8988T (cell line): ENCODE measurements around the gene ARFRP1.

Source experiments
- DNase-seq: peaks from one replicate; pipeline ENCODE4 v3.0.0; 2011

The ARFRP1 gene, protein sequence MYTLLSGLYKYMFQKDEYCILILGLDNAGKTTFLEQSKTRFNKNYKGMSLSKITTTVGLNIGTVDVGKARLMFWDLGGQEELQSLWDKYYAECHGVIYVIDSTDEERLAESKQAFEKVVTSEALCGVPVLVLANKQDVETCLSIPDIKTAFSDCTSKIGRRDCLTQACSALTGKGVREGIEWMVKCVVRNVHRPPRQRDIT

DNA sequence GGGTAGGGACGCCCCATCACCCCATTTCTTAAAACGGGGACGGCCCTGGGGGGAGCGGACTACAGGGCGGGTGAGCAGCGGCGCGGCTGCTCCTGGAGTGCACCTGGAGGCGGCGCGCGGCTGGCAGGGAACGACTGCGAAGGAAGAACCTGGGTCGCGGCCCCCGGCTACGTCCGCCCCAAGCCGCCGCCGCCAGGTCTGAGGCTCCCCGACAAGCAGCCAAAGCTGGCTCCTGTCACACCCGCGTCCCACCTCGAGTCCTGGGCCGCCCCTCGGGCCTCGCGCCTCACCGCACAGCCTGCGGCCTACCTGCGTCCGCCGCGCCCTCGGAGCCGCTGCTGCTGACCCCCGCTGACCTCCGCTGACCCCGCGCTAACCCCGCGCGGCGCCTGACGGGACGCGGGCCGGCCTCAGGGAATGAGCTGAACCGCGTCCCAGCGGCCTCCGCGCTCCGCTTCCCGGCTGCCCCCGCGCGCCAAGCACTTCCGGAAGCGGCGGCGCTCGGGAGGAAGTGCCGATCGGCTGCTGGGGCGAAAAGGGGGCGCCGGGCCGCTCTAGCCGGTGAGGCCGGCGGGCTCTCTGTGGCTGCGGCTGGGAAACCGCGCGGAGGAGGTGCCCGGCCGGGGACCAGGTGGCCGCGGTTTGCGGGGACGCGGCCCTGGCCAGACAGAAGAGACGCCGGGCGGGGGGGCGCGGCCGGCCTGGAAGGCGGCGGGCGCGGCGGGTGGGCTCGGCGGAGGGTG lies at the start of gene ARFRP1, which contains the start of gene ZGPAT:
TSS of gene ARFRP1 (minus strand) at position 419 of the 743 bp plus-strand sequence. CDS start 885 bp downstream, outside the sequence.
TSS of gene ZGPAT (plus strand) at position 482 of the 743 bp plus-strand sequence. CDS start 542 bp downstream, outside the sequence.
- DNase-seq = peak; percentile 94

DNA sequence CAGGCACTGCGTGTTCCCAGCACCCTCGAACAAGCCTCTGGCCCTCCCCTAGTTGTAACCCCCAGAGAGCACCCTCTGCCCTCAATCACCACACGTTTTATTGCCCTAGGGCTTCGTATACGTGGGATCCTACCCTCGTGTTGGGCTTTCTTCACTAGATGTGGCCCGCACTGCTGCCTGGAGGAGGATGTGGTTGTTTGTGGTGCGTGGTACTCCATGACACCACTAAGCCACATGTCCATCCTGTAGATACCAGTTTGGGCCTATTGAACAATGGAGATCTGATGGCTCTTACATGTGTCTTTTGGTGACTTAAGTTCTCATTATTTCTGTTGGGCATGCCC lies 48.8 kb upstream of the ARFRP1 start:
- DNase-seq = no peak

DNA sequence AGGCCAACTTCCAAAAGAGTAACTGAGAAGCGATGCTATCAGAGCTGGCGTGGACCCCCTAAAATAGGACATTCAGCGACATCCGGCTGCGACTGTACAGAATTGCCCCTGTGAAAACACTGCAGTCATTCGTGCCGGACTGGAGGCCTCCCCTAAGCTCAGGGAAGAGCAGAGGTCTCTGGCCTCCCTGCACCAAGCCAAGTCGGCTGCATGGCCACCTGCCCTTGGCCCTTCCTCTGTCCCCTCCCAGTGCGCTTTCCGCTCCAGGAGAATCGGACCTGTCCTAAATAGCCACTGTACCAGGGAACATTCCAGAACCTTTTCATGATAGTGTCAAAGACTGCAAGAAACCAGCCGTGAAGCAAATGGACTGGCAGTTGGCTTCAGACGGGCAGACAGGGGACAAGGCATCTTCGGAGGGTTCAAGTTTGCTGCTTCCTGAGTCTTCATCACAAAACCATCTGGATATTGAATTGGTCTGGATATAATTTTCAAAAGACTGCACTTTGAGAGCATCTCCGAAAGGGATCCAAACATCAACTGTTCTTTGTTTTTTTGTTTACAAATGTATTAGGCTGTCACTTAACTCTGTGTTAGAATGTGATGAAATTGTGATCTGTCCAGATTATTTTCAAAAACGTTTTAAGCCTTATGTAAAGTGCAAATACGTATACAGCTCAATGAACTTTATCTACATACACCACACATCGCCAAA lies 48.3 kb upstream of the ARFRP1 start:
- DNase-seq = no peak

DNA sequence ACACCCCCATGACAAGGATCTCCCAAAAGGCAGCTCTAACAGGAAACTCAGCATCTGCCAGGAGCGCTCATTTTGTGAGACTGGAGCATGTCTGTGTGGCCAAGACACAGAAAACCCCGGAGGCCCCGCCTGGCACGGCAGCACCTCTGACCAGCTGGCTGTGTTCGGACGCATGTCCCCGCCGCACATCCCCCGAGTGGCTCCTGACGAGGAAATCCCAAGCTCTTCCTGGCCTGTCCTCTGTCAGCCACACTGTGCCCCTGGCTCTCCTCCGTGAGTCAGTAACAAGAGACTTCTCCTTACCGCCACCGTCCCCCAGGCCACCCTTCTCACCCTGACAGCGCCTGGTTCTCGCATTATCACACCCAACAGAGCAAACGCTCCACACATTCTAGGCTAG lies 46.2 kb upstream of the ARFRP1 start:
- DNase-seq = no peak

DNA sequence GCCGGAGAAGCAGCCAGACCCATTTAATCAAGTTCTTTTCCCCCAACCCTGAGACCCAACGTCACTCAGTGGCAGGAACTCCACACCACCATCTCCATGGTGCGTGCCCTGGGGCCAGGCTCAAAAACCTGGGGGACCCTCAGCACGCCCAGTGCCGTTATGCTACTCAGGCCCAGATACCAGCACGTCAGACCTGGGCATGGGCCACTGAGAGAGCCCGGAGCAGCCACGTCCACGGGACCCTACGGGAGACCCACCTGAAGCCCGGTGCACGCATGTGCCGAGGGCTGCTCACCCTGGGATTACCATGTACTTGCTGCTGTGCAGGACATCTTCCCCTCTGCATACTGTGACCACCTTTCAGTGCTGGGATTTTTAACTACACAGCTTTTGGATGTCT lies 45.6 kb upstream of the ARFRP1 start:
- no peak for DNase-seq

DNA sequence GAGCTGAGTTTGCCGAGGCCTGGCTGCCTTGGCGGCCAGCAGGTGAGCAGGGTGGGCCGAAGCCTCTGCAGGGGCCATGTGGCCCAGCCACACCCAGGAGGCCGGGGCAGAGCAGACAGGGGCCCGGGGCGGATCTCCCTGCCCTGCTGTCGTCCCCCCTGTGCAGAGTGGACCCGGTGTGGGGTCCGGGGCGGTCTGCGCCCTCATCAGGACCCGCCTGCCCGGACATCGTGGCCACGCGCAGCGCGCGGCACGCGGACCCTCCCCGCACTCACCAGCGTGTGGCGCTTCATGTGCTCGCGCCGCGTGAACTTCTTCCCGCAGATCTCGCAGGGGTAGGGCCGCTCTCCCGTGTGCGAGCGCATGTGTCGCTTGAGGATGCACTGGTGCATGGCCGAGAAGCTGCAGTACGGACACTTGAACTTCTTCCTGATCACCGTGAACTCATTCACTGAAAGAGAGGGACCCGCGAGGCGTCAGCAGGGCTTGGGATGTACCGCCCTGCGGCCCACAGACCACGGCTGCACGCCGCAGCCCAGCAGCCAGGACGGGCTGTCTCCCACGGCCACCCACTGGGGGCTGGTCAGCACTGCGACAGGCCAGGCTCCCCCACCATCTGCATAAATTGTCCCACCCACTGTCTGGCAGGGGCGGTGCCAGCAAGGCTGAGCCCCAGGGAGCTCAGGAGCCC lies 44.8 kb upstream of the ARFRP1 start:
- DNase-seq = peak; percentile 49

DNA sequence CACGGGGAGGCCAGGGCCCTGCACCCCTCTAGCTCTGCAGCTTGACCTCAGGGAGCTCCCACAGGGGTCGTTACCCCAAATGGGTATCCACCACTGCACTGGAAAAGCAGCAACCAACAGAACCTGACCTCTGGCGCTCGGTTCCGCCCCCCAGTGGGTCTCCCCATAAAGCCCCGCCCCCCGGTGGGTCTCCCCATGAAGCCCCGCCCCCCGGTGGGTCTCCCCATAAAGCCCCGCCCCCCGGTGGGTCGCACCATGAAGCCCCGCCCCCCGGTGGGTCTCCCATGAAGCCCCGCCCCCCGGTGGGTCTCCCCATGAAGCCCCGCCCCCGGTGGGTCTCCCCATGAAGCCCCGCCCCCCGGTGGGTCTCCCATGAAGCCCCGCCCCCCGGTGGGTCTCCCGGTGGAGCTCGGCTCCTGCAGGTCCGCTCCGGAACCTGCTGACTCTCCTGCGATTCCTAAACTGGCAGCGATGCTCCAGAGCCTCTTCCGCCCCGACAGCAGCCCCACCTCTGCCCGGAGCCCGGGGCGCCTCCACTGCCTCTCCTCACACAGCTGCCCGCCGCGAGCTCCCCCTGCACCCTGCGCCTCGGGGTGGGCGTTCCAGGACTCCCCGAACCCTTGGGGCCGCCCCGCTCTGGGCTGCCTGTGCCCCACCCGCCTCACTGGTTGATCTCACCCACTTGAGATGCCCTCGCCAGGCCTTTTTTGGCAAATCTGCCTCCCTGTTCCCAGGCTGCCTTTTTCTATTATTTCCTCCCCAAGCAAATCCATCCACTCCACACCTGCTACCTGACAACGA lies 43.9 kb upstream of the ARFRP1 start:
- peak; percentile 71 for DNase-seq

DNA sequence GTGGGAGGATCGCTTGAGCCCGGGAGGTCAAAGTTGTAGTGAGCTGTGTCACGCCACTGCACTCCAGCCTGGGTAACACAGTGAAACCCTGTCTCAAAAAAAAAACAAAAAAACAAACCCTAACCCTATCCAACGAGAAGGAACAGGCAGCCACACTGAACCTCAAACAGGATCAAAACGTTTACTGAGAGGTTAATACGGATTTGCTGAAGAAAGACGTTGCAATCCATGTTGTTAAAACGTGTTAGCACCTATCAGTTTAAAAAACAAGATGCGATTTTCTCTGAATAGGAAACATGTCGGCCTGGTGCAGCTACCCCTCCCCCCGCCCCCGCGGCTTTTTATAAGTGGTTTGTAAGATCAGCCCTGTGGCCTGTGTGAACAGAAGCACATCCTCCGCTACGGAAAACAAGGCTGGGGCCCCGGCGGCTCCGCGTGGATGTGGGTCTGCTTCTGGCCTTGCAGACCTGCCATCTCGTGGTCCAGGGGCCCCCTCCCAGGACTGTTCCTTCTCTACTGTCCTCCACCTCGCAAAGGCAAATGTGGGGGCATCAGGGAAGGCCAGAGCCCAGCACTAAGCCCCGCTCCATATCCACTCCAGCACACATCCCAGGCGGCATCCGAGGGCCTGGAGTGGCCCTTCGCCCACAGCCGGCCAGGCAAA lies 43.2 kb upstream of the ARFRP1 start:
- no peak for DNase-seq

DNA sequence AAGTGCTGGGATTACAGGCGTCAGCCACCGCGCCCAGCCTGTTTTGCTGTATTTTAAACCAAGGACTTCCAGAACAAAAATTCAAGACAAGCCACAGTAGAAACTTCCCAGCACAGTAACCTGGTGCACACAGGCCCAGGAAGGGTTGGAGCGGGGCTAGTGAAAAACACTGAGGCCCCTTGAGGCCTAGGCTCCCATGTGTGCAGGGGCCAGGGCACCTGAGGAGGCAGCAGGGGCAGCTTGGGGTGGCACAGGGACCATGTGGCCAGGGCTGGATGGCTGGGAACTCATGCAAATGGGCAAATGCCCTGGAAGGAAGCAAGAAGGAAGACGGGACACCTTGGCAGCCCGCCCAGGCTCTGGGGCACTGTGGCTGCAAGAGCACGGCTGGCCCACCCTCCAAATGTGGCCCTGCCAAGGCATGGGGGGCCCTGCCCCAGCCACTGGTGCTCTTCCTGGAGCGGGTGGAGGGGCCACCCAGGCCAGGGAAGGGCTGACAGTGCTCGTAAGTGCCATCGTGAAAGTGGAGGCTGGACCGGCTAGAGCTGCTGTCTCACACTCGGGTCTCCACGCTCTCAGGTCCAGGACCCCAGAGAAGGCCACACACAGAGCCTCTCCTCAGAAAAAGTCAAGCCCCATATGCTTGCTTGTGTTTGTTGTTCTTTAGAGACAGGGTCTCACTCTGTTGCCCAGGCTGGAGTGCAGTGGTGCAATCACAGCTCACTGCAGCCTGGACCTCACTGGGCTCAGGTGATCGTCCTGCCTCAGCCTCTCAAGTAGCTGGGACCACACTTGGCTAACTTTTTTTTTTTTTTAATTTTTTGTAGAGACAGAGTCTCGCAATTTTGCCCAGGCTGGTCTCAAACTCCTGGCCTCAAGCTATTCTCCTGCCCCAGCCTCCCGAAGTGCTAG lies 42.1 kb upstream of the ARFRP1 start:
- peak; percentile 47 for DNase-seq

DNA sequence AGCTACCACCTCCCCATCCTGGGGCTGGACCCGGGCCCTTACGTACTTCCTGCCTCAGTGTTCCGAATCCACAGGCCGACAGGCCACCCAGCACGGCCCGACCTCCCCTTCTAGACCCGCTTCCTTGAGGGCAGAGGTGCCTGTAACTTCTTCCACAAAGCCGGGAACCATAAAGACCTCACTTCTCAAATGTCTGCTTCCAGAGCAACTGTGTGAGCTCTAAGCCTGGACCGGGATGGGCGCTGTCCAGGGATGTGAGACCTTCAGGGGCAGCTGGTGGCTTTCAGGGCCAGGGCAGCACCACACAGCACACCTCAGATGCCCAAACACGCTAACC lies 41.1 kb upstream of the ARFRP1 start:
- peak; percentile 56 for DNase-seq

DNA sequence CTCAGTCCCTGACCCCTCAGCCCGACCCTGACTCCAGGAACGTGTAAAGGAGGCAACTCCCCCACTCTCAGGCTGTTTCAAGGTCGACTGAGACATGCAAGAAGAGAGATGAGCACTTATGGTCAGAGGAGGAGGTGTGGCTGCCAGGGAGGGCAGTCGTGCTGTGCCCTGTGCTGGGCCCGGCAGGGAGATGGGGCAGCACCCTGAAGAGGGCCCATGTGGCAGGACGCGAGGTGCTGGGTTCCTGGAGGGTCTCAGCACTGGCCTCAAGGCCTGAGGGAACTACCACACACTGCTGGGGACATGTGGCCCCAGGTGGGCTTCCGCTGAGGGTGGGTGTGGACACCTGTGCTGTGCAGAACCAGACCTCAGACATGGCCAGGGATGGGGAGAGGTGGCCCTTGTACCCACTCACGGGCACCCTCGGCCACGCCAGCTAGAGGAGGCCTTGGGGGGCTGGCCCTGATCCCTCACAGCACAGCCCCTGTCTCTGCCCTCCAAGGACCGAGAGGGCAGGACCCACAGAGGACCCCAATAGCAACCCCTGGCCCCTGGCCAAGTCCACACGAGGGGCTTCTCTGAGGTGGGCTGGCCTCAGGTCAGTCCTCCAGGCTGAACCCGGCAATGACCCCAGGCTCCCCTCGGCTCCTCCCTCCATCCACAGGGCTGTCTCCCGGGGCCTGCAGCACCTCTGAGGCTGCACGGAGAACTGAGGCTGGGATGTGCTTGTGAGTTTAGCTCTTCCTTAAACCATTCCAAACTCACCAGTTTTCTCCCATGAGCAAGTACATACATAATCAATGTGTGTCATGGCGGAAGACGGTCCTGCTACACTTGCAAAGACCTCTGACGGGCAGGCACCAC lies 40.5 kb upstream of the ARFRP1 start:
- DNase-seq = peak; percentile 42

DNA sequence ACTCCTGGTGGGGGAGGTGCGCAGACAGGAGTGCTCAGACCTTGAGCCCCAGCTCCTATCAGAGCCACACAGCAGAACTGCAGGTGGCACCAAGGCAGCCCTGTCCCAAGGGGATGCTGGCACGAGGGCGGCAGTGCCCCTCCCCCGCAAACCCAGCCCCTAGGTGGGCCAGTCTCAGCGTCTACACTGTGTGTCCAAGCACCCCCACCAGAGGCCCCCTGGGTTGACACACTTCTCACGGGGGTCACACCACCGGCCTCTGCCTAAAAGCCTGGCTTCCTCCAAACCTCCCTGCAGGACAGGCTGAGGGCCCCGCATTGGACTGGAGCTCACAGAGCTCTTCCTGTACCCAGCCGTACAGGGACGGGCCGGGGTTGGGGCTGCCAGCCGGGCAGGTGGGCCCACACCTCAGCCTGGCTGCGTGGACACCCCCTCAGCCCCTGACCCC lies 39.9 kb upstream of the ARFRP1 start:
- peak; percentile 74 for DNase-seq

DNA sequence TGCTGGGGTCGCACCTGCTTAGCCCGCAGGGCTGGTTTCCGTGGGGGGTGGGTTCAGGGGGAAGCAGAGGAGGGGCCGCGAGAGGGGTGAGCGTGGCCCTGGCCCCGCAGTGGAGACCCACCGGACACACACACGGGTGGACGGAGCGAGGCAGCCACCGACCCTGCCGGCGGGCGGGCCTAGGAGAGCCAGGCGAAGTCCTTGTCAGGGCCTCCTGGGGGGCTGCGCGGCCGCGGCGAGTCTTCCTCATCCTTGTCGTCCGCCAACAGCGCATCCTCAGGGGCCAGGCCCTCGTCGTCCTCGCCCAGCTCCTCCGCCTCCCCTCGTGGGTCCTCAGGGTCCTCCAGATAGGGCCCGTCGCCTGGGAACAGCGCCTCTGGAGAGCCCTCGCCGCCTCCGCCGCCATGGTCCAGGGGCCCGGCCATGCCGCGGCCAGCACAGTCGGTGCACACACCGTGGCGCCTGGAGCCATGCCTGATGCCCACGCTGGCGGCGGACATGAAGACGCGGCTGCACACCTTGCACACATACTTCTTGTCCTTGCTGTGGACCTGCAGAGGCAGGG lies 39.1 kb upstream of the ARFRP1 start:
- peak; percentile 23 for DNase-seq

DNA sequence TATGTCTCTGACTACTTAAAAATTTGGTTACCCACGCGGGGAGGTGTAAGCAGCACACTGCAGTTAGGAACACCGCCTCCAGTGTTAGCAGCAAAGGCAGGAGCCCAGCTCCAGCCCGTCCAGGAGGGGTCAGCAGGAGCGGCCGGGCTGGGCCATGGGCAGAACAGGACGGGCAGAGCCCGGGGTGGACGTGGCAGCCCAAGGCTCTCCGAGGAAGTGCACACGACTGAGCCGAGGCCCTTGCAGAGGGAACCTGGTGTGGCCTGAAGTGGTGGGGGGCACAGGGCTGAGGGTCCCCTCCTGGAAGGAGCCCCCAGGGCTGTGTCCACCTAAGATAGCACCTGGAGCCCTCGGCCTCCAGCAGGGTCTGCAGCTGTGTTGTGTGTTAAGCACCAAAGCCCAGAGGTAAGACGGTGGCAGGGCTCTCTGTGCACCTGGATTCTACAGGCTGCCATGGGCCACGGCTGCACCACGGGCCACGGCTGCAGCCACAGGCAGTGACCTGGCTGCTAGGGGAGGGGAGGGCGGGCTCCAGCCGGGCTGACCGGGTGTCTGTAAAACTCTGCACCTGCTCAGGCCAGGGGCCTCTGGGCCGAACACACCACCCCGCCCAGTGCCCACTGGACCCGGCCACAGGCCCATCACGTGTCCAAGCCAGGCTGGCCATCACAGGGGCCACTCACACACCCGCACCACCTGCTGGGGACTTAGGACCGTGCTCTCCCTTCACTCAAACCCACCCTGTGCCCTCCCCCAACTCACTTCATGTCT lies 38.4 kb upstream of the ARFRP1 start:
- peak; percentile 57 for DNase-seq

DNA sequence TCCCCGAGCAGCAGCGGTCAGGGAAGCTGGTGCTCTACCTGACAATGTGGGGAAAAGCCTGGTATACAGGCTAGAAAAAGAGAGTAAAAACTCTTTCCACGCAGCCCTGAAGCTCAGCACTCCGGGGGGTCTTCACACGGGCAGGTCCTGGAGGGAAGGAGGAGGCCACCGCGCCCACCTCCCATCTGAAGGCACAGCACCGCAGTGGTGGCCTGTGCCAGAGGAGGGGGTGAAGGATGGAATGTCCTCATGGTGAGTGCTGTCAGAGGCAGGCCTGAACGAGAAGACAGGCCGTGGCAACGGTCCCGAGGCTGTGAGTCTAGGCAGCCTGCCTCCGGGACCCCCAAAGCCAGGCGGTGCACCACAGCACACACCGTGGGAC lies 37.6 kb upstream of the ARFRP1 start:
- peak; percentile 47 for DNase-seq

DNA sequence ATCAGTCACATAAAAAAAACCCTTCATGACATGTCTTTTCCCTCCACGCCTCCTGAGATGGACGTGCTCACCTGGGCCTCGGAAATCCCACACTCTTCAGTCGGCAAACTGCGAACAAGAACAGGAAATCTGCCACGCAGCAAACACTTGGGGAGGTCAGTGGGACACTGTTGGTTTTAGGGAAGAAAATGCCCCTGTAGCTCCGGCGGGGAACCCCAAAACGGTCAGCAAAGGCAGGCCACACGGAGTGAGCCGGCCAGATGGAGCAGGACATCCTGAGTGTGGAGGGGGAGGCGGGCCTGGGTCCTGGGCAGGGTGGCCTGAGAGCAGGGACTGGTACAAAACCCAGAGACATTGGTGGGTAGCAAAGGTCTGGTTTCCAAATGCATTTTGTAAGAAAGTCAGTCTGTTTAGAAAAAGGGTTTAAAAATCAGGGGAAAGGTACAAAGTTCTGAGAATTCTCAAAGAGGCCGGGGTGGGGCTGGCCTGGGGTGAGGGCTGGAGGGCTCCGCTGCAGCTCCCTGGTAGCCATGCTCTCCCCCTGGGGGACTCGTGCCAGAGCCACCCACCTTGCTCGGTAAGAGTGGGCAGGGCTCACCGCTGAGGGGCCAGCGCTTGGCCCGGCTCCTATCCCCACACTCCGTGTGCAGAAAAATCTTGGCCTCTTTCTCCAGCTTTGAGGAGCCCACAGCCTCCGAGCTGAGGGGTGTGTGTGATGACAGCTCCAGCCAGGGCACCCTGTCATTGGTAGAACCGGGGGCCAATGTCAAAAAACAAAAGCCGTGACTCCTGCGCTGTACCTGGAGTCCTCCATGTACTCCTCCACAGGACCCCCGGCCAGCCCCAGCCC lies 37.0 kb upstream of the ARFRP1 start:
- peak; percentile 61 for DNase-seq

DNA sequence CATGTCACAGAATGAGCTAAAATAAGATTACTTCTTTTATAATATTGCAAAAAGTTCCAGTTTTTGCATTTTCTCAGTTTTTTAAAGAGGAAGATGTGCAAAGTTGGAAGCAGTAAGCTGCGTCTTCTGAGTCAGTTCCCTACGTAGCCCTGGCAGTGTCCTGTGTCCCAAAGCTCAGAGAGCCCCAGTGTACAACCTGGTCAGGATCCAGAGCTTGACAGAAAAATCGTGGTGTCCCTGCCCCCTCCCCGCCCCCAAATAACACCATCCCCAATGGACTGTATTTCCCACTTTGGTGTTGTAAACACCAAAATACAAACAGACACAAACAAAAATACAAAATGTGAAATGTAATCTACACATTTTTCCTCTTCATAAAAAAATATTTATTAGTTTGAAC lies 36.4 kb upstream of the ARFRP1 start:
- DNase-seq = no peak
